OCI-LY7 (cell line): ENCODE results near the gene FHIT.

Source experiments
- EZH2phosphoT487 ChIP-seq: fragments of 200-600 bp; sonication (generic); IDR thresholded peaks from 2 replicates; pipeline ENCODE4 v1.6.1; 2018; ENCODE audit warnings: low read depth, borderline replicate concordance, mild to moderate bottlenecking, mixed run types, antibody characterized with exemption, low read length, moderate library complexity, mixed read lengths
- TF ChIP-seq, protein P1 (sequence below): fragments of 200-600 bp; sonication (generic); conservative IDR thresholded peaks from 2 replicates; pipeline ENCODE4 v1.5.1; 2014; ENCODE audit warnings: mild to moderate bottlenecking, antibody characterized with exemption, low read length, moderate library complexity, mixed read lengths

DNA sequence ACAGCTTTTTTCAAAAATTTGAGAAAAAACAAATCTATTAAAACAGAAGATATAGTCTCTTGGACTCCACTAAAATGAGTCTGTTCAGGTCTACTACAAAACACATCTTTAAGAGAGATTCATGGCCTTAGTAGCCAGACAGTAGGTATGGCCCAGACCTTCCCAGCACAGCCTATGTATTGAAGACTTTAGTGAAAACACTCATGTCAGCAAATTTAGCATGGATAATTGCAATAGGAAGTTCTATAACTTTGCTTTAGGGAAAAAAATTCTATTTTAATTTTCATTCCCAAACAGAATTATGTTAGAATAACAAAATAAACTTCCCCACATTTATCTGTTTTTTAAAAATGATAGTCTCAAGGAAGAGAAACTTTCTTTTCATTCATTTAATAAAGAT is 976.6 kb downstream of the FHIT start:
- TF ChIP-seq, protein P1, sequence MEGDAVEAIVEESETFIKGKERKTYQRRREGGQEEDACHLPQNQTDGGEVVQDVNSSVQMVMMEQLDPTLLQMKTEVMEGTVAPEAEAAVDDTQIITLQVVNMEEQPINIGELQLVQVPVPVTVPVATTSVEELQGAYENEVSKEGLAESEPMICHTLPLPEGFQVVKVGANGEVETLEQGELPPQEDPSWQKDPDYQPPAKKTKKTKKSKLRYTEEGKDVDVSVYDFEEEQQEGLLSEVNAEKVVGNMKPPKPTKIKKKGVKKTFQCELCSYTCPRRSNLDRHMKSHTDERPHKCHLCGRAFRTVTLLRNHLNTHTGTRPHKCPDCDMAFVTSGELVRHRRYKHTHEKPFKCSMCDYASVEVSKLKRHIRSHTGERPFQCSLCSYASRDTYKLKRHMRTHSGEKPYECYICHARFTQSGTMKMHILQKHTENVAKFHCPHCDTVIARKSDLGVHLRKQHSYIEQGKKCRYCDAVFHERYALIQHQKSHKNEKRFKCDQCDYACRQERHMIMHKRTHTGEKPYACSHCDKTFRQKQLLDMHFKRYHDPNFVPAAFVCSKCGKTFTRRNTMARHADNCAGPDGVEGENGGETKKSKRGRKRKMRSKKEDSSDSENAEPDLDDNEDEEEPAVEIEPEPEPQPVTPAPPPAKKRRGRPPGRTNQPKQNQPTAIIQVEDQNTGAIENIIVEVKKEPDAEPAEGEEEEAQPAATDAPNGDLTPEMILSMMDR, result no peak
- TF ChIP-seq EZH2phosphoT487, result no peak
